T47D (cell line): ENCODE data around the gene FRMD5.

ENCODE experiments used
- DNase-seq, 2 experiments: peaks; one replicate each; pipeline versions ENCODE4 v3.0.0 to v3.0.0-alpha.2; 2011 to 2012; ENCODE audit warnings: low read depth in 1 of 2, low spot score in 1 of 2
- JUND ChIP-seq: IDR thresholded peaks from 2 replicates; pipeline ENCODE4 v1.6.1; 2012; ENCODE audit warnings: low read depth
- in situ Hi-C: cut with HindIII; loops from 2 replicates; pipeline ENCODE4 v1.10.0; 2016; ENCODE audit warnings: low sequenced_read_pairs, low pct_unique_long_range_greater_than_20kb

Gene FRMD5

DNA sequence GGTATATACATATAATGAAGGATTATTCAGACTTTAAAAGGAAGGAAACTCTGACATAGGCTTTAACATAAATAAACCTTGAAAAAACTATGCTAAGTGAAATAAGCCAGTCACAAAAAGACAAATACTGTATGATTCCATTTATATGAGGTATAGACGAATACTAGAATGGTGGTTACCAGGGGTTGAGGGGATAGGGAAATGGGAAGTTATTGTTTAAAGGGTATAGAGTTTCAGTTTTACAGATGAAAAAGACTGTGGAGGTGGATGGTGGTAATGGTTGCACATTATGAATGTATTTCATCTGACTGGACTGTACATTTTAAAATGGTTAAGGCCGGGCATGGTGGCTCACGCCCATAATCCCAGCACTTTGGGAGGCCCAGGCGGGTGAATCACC lies 41.7 kb downstream of the FRMD5 start:
- no peak for DNase-seq
- in situ Hi-C loops: no loop called here
- no peak for TF ChIP-seq JUND

DNA sequence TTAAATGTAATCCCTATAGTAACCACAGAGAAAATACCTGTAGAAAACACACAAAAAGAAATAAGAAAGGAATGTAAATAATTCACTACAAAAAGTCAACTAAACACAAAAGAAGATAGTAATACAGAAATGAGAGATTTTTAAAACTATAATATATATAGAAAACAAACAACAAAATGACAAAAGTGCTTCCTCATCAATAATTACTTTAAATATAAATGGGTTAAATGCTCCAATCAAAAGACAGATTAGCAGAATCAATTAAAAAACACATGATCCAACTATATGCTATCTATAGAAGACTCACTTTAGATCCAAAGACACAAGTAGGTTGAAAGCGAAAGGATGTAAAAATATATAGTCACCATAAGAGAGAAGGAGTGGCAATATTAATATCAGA lies 45.8 kb downstream of the FRMD5 start:
- TF ChIP-seq JUND: no peak
- in situ Hi-C loops: no loop called here
- no peak for DNase-seq

GRCh38 chr15:44148580-44148979 lies 46.5 kb downstream of the FRMD5 start:
- TF ChIP-seq JUND: no peak
- in situ Hi-C loops: no loop called here
- no peak for DNase-seq

GRCh38 chr15:44147636-44148035 lies 47.4 kb downstream of the FRMD5 start:
- no peak for DNase-seq
- no peak for TF ChIP-seq JUND
- in situ Hi-C loops: no loop called here

DNA sequence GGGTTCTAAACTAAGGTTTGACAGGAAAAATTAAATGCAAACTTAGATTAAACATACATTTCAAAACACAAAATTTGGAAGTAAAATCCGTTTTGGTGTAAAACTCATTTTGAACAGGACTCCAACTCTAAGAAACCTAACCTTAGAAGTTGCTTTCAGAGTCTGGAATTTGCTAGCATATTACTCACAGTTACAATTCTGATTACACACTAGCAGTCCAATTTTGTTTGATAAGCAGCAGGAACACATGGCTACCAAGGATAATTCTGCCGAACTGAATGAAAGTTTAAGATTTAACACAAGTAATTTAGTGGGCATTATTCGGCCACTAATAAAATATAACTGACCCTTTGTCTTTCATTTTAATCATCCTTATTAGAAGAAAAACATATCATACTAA lies 49.6 kb downstream of the FRMD5 start:
- TF ChIP-seq JUND: no peak
- DNase-seq: no peak
- in situ Hi-C loops: no loop called here

DNA sequence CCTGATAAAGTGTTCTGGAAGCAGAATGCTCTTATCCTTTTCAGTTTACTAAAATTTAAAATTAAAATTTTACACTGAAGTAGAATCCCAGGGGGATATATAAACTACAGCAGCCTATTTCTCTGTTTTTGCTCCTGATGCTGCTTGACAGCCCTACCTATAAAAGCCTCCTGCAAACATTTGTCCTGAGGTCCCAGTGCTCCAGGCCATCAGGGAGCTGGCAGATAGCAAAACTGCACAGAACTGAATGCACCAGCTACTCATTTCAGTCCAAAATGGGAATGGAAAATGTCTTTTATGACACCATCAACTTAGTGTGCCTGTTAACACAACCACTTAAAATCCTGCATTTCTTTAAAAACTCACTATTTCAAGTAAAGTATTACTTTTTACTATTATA lies 50.1 kb downstream of the FRMD5 start:
- in situ Hi-C loops: no loop called here
- no peak for DNase-seq
- no peak for TF ChIP-seq JUND

DNA sequence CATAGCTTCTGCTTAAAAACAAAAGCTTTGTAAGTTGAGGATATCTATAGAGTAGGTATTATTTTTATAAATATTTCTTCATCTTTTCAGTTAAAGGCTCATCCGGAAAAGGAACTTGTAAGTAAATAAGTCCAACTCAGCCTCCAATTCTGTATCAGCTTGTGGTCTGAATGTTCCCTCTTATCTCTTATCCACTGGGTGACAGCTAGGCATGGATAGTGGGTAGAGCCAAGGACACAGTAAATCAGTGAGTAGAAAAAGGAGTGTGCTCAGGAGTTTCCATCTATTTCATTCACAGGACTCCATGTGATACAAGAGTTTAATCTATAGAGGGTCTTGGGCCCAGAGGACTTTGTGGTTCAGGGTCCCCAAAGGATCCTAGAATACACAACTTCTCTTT lies 50.9 kb downstream of the FRMD5 start:
- in situ Hi-C loops: no loop called here

DNA sequence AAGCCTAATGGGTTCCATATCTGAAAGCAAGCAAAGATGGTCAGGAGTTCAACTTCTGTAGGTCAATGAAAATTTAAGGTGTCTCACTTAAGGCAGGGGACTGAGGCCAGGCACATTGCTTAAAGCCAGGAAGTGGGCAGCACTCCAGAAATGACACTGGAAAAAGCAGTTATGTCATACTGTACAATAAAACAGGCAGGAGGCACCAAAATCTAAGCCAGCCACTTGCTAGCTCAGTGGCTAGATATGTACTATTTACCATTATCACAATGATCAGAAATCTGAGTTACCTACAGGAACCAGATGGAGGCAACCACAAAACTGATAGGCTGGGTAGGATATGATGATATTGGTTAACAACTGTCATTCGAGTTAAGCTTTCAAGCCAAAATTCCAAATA lies 57.3 kb downstream of the FRMD5 start:
- no peak for TF ChIP-seq JUND
- peak in 1 of 2 experiments; percentile 18 for DNase-seq
- in situ Hi-C loops: no loop called here

More for the DNA sequence above, 50.9 kb downstream of the FRMD5 start:
- no peak for DNase-seq
- TF ChIP-seq JUND: no peak

DNA sequence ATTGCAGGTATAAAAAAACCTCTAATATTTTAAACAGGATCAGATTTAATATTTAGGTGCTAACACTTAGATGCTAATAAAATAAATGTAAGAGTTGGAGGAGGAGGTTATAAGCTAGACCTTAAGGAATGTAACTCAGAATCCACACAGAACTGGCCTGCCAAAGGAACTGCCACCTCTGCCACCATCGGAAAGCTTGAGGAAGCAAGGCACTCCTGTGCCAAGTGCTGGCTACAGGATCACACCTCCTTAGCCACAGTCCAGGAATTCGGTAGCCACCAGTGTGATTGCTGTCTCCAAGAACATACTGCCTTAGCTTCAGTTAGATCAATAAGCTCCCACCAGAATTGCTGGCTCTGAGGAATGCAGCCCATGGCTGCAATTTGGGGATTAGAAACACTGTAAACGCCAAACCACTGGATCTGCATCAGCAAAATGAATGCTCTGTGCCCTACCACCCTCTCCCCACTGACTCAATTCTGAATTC lies 58.0 kb downstream of the FRMD5 start:
- no peak for TF ChIP-seq JUND
- DNase-seq: peak in 1 of 2 experiments; percentile 1
- in situ Hi-C loops: no loop called here

DNA sequence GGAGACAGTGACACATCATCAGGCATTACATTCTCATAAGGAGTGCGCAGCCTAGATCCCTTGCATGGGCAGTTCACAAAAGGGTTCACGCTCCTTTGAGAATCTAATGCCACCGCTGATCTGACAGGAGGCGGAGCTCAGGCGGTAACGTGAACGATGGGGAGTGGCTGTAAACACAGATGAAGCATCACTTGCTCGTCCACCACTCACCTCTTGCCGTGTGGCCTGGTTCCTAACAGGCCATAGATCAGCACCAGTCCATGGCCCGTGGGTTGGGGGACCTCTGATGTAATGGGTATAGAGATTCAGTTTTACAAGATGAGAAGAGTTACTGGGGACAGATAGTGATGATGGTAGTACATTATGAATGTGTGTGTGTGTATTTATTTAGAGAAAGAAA lies 63.0 kb downstream of the FRMD5 start:
- DNase-seq: no peak
- TF ChIP-seq JUND: no peak
- in situ Hi-C loops: no loop called here

DNA sequence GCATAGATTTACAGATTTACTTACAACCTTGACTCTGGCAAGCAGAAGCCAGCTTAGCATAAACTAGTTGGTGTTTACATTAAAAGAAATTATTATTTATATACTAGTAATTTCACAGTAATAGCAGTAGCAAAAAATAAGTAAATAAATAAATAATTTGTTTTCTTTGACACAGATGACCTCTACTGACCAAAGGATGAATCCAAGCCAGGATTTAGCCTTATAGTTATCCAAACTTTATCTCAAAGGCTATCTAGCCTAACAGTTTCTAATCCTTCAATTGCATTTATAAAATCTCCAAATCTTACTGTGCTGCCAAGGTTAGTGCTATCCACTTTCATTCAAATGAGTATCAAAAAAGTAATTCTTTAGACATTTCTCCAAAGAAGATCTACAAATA lies 64.3 kb downstream of the FRMD5 start:
- no peak for DNase-seq
- TF ChIP-seq JUND: no peak
- in situ Hi-C loops: no loop called here

GRCh38 chr15:44129911-44130310 lies 65.2 kb downstream of the FRMD5 start:
- DNase-seq: no peak
- in situ Hi-C loops: no loop called here
- no peak for TF ChIP-seq JUND

DNA sequence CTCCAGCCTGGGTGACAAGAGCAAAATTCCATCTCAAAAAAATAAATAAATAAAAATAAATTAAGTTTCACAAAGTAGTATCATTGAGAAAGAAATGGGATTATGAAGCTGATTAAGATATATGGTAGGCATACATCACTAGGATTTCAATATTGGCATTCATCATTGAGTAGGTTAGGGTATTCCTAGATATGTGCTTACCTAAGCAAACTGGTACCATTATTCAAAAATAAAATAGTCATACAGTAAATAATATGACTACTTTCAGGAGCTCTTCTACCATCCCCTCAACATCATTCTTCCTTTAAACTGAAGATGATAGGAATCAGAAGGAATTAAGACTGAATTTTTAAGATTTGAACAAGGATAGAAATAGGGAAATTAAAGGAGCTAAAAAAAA lies 66.6 kb downstream of the FRMD5 start:
- in situ Hi-C loops: no loop called here
- no peak for TF ChIP-seq JUND
- no peak for DNase-seq

DNA sequence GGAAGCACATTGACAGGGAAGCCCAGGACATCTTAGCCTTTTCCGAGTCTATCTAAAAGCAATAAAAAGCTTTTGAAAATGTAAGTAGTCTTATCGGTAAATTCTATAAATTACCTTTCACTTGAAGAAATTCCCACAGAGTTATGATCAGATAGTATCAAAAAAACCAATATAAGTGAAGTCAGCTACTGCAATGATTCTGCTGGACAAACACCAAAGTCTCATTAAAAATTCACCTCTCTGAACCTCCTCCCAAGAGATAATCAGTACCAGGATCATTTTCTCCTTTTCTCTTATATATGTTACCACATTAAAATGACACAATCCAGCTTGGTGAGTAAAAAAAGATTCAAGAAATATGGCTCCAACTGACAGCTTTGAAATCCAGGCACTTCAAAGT lies 69.2 kb downstream of the FRMD5 start:
- no peak for TF ChIP-seq JUND
- no peak for DNase-seq

More for the DNA sequence above, 69.2 kb downstream of the FRMD5 start:
- in situ Hi-C loops: no loop called here
